IPS-18a (cell line): ENCODE measurements around the gene MRPL52.
"Not testable (repeated sequence)": the region's sequence is repeated elsewhere in the genome, so short reads cannot be mapped to it uniquely, and the experiment has no call there.

Experiments used
- H3K27ac ChIP-seq: one replicate; pipeline ENCODE4 v1.5.1; 2013; ENCODE audit warnings: low read length
- H3K27me3 ChIP-seq: one replicate; pipeline ENCODE4 v1.6.1; 2013; ENCODE audit warnings: mild to moderate bottlenecking, low read length; ENCODE audit not compliant: control insufficient read depth, insufficient read depth
- H3K36me3 ChIP-seq: one replicate; pipeline ENCODE4 v1.6.1; 2013; ENCODE audit warnings: low read depth, low read length; ENCODE audit not compliant: control insufficient read depth
- H3K4me1 ChIP-seq: one replicate; pipeline ENCODE4 v1.6.1; 2013; ENCODE audit warnings: low read depth, low read length; ENCODE audit not compliant: control insufficient read depth
- H3K4me3 ChIP-seq: one replicate; pipeline ENCODE4 v1.5.1; 2013; ENCODE audit warnings: low read length
- H3K9ac ChIP-seq: one replicate; pipeline ENCODE4 v1.6.1; 2013; ENCODE audit warnings: mild to moderate bottlenecking, low read length, moderate library complexity
- H3K9me3 ChIP-seq: one replicate; pipeline ENCODE4 v1.6.1; 2013; ENCODE audit warnings: low read depth, low read length; ENCODE audit not compliant: control insufficient read depth

MRPL52 gene

GRCh38 chr14:22797017-22797917 is 32.4 kb upstream of the MRPL52 start:
- Histone ChIP-seq H3K36me3 (no peaks in the 10 kb centered on the region), H3K27ac (no peak overlapping the region), H3K4me1 (peaks cover 14% of the 10 kb centered on the region), H3K9ac (no peak overlapping the region), H3K27me3 (no peaks in the 10 kb centered on the region), H3K4me3 (no peak overlapping the region), H3K9me3 (no peaks in the 10 kb centered on the region)

GRCh38 chr14:22798528-22798927 is 31.2 kb upstream of the MRPL52 start:
- Histone ChIP-seq H3K36me3 (no peaks in the 10 kb centered on the region), H3K4me3 (no peak overlapping the region), H3K27me3 (no peaks in the 10 kb centered on the region), H3K9me3 (no peaks in the 10 kb centered on the region), H3K9ac (no peak overlapping the region), H3K4me1 (peaks cover 14% of the 10 kb centered on the region), H3K27ac (no peak overlapping the region)

GRCh38 chr14:22800346-22800745 is 29.3 kb upstream of the MRPL52 start:
- H3K27ac ChIP-seq: no peak overlapping the region
- H3K9me3 ChIP-seq: no peaks in the 10 kb centered on the region
- H3K27me3 ChIP-seq: no peaks in the 10 kb centered on the region
- peaks cover 14% of the 10 kb centered on the region for H3K4me1 ChIP-seq
- H3K36me3 ChIP-seq: no peaks in the 10 kb centered on the region
- no peak overlapping the region for H3K9ac ChIP-seq
- no peak overlapping the region for H3K4me3 ChIP-seq

GRCh38 chr14:22801716-22802115 is 28.0 kb upstream of the MRPL52 start:
- no peak overlapping the region for H3K9ac ChIP-seq
- no peak overlapping the region for H3K4me3 ChIP-seq
- H3K9me3 ChIP-seq: no peaks in the 10 kb centered on the region
- H3K27ac ChIP-seq: no peak overlapping the region
- no peaks in the 10 kb centered on the region for H3K36me3 ChIP-seq
- no peaks in the 10 kb centered on the region for H3K27me3 ChIP-seq
- H3K4me1 ChIP-seq: peaks cover 9% of the 10 kb centered on the region

GRCh38 chr14:22802860-22803686 is 26.6 kb upstream of the MRPL52 start:
- H3K4me3 ChIP-seq: no peak overlapping the region
- no peaks in the 10 kb centered on the region for H3K9me3 ChIP-seq
- H3K4me1 ChIP-seq: no peaks in the 10 kb centered on the region
- no peaks in the 10 kb centered on the region for H3K36me3 ChIP-seq
- H3K9ac ChIP-seq: no peak overlapping the region
- H3K27ac ChIP-seq: no peak overlapping the region
- H3K27me3 ChIP-seq: no peaks in the 10 kb centered on the region

- Histone ChIP-seq H3K9ac (no peak overlapping the region), H3K36me3 (no peaks in the 10 kb centered on the region), H3K9me3 (no peaks in the 10 kb centered on the region), H3K27me3 (no peaks in the 10 kb centered on the region), H3K4me1 (no peaks in the 10 kb centered on the region), H3K4me3 (no peak overlapping the region), H3K27ac (no peak overlapping the region)
These were observed 26.1 kb upstream of the MRPL52 start for GRCh38 chr14:22803687-22803974.

- H3K9ac ChIP-seq, H3K4me1 ChIP-seq, H3K9me3 ChIP-seq, H3K27me3 ChIP-seq, H3K27ac ChIP-seq, H3K4me3 ChIP-seq, H3K36me3 ChIP-seq: not testable (repeated sequence)
These were observed 24.5 kb upstream of the MRPL52 start for GRCh38 chr14:22805235-22805634.

GRCh38 chr14:22807432-22808087 is 22.1 kb upstream of the MRPL52 start:
- Histone ChIP-seq H3K36me3 (no peaks in the 10 kb centered on the region), H3K4me3 (no peak overlapping the region), H3K27me3 (no peaks in the 10 kb centered on the region), H3K27ac (no peak overlapping the region), H3K9me3 (no peaks in the 10 kb centered on the region), H3K9ac (no peak overlapping the region), H3K4me1 (no peaks in the 10 kb centered on the region)

GRCh38 chr14:22808388-22809209 is 21.1 kb upstream of the MRPL52 start:
- Histone ChIP-seq H3K9ac (no peak overlapping the region), H3K4me1 (no peaks in the 10 kb centered on the region), H3K27ac (no peak overlapping the region), H3K9me3 (no peaks in the 10 kb centered on the region), H3K27me3 (no peaks in the 10 kb centered on the region), H3K36me3 (no peaks in the 10 kb centered on the region), H3K4me3 (no peak overlapping the region)

GRCh38 chr14:22811722-22812121 is 18.0 kb upstream of the MRPL52 start:
- H3K27ac ChIP-seq: no peak overlapping the region
- peaks cover 10% of the 10 kb centered on the region for H3K4me1 ChIP-seq
- no peaks in the 10 kb centered on the region for H3K9me3 ChIP-seq
- H3K9ac ChIP-seq: no peak overlapping the region
- H3K36me3 ChIP-seq: no peaks in the 10 kb centered on the region
- no peaks in the 10 kb centered on the region for H3K27me3 ChIP-seq
- no peak overlapping the region for H3K4me3 ChIP-seq

- no peak overlapping the region for H3K4me3 ChIP-seq
- H3K9ac ChIP-seq: no peak overlapping the region
- no peaks in the 10 kb centered on the region for H3K27me3 ChIP-seq
- peaks cover 10% of the 10 kb centered on the region for H3K4me1 ChIP-seq
- H3K27ac ChIP-seq: no peak overlapping the region
- H3K9me3 ChIP-seq: no peaks in the 10 kb centered on the region
- H3K36me3 ChIP-seq: no peaks in the 10 kb centered on the region
These were observed 16.9 kb upstream of the MRPL52 start for GRCh38 chr14:22812744-22813143.
